Upper lobe of left lung (tissue), 6 donors: Measurements from ENCODE around the gene COL6A2. TPM values are rescaled to one million over a fixed set of nuclear protein-coding genes. Genes with fewer than 3 reads are reported as not detected.

Experiments
- ATAC-seq, 2 donors: fragments of 200-7000 bp; cut with Tn5 transposase; one replicate each; pipeline ENCODE4 v1.9.1; 2022; ENCODE audit warnings: mild to moderate bottlenecking in 2 of 2, moderate library complexity in 2 of 2; ENCODE audit not compliant: low FRiP score in 2 of 2
- DNase-seq, 2 donors: peaks; one replicate each; pipeline ENCODE4 v3.0.0-alpha.2; 2019 to 2020
- H3K27ac ChIP-seq, 4 donors: fragments of 200-600 bp; sonication (generic); one replicate each; pipeline ENCODE4 v1.5.1; 2016 to 2019
- H3K27me3 ChIP-seq, 4 donors: fragments of 200-600 bp; sonication (generic); one replicate each; pipeline ENCODE4 v1.5.1; 2017 to 2019
- H3K36me3 ChIP-seq, 4 donors: fragments of 200-600 bp; sonication (generic); one replicate each; pipeline ENCODE4 v1.5.1; 2016 to 2019
- H3K4me1 ChIP-seq, 4 donors: fragments of 200-600 bp; sonication (generic); one replicate each; pipeline ENCODE4 v1.5.1; 2018 to 2019
- H3K4me3 ChIP-seq, 4 donors: fragments of 200-600 bp; sonication (generic); one replicate each; pipeline ENCODE4 v1.5.1; 2017 to 2019; ENCODE audit warnings: mild to moderate bottlenecking in 2 of 4, moderate library complexity in 1 of 4
- H3K9me3 ChIP-seq, 4 donors: fragments of 200-600 bp; sonication (generic); one replicate each; pipeline ENCODE4 v1.5.1; 2018 to 2019
- EP300 ChIP-seq, 4 donors: sonication (generic); formaldehyde crosslinking; IDR thresholded peaks; one replicate each; pipeline ENCODE4 v1.5.1; 2017; ENCODE audit warnings: antibody characterized with exemption in 4 of 4, control low read depth in 2 of 4
- POLR2A ChIP-seq, 4 donors: fragments of 450-650 bp; IDR thresholded peaks; one replicate each; pipeline ENCODE4 v1.5.1; 2016 to 2017; ENCODE audit warnings: antibody characterized with exemption in 4 of 4, mild to moderate bottlenecking in 2 of 4
- POLR2AphosphoS5 ChIP-seq, 2 donors: sonication (generic); formaldehyde crosslinking; IDR thresholded peaks; one replicate each; pipeline ENCODE4 v1.5.1; 2017; ENCODE audit warnings: antibody characterized with exemption in 2 of 2
- WGBS, 2 donors: methylation state at CpG; one replicate each; pipeline ENCODE4 v1.1.5; 2017 to 2018; 5-methylcytosine and 5-hydroxymethylcytosine counted together
- total RNA-seq, 6 donors: library from RNA; depleted of rRNA in 4 of 6; stranded (reverse); fragments of >200 nt in 4 of 6; gene quantifications; one replicate each; pipeline versions ENCODE4 v1.1.0 to v1.2.1, GENCODE V29; 2016 to 2021
- TF ChIP-seq, protein P1 (sequence below), 6 experiments: fragments of 450-650 bp in 4 of 6; fragments of 200-600 bp in 2 of 6; sonication (generic) in 2 of 6; IDR thresholded peaks; one replicate each; pipeline ENCODE4 v1.5.1; 2016 to 2019; ENCODE audit warnings: antibody characterized with exemption in 6 of 6
- donor health status: DM: no; HTN: no; CAD: no; lungs with moderate emphysema.
- donor health status: DM: no; HTN: yes; CAD: no; lungs with severe emphysema.

The COL6A2 gene
- total RNA-seq, 6 donors from 2014 or later: 105 to 522 (median 304) TPM

- no peaks in the 10 kb centered on the region for H3K4me1 ChIP-seq
- no peak overlapping the region for H3K27ac ChIP-seq
- ATAC-seq (no peak), DNase-seq (peak; percentile 9 to 65)
- WGBS, 2 donors: 68 to 89% methylated on average over 3 to 14 of the region's 14 CpGs
- H3K36me3 ChIP-seq: peaks cover 0 to 82% (median 40%) of the 10 kb centered on the region in 4 donors
- TF ChIP-seq EP300 (IDR thresholded peaks at IDR 0.05): no peak
- no peak for TF ChIP-seq POLR2A (IDR thresholded peaks at IDR 0.05)
- TF ChIP-seq, protein P1, sequence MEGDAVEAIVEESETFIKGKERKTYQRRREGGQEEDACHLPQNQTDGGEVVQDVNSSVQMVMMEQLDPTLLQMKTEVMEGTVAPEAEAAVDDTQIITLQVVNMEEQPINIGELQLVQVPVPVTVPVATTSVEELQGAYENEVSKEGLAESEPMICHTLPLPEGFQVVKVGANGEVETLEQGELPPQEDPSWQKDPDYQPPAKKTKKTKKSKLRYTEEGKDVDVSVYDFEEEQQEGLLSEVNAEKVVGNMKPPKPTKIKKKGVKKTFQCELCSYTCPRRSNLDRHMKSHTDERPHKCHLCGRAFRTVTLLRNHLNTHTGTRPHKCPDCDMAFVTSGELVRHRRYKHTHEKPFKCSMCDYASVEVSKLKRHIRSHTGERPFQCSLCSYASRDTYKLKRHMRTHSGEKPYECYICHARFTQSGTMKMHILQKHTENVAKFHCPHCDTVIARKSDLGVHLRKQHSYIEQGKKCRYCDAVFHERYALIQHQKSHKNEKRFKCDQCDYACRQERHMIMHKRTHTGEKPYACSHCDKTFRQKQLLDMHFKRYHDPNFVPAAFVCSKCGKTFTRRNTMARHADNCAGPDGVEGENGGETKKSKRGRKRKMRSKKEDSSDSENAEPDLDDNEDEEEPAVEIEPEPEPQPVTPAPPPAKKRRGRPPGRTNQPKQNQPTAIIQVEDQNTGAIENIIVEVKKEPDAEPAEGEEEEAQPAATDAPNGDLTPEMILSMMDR (IDR thresholded peaks at IDR 0.05): no peak
- no peak for TF ChIP-seq POLR2AphosphoS5 (IDR thresholded peaks at IDR 0.05)
- H3K9me3 ChIP-seq: peaks cover 0 to 4% (median 4%) of the 10 kb centered on the region in 4 donors
- no peak overlapping the region for H3K4me3 ChIP-seq
- no peaks in the 10 kb centered on the region for H3K27me3 ChIP-seq
Measured at GRCh38 chr21:46119637-46120271, 21.8 kb downstream of the COL6A2 start.

- H3K36me3 ChIP-seq: peaks cover 0 to 83% (median 41%) of the 10 kb centered on the region in 4 donors
- H3K4me3 ChIP-seq: no peak overlapping the region
- TF ChIP-seq, protein P1 (IDR thresholded peaks at IDR 0.05): no peak
- TF ChIP-seq POLR2AphosphoS5 (IDR thresholded peaks at IDR 0.05) (no peak), EP300 (IDR thresholded peaks at IDR 0.05) (no peak), POLR2A (IDR thresholded peaks at IDR 0.05) (no peak)
- ATAC-seq (no peak), DNase-seq (peak; percentile 10 to 66)
- WGBS, 2 donors: 91 to 92% methylated on average over 15 to 24 of the region's 26 CpGs
- H3K27me3 ChIP-seq: no peaks in the 10 kb centered on the region
- H3K9me3 ChIP-seq: no peaks in the 10 kb centered on the region
- H3K4me1 ChIP-seq: no peaks in the 10 kb centered on the region
- no peak overlapping the region for H3K27ac ChIP-seq
Measured at GRCh38 chr21:46120301-46121285, 22.7 kb downstream of the COL6A2 start.

GRCh38 chr21:46121286-46122221 is 23.6 kb downstream of the COL6A2 start:
- peaks cover 0 to 82% (median 40%) of the 10 kb centered on the region in 4 donors for H3K36me3 ChIP-seq
- no peak for ATAC-seq
- no peaks in the 10 kb centered on the region for H3K27me3 ChIP-seq
- H3K27ac ChIP-seq: no peak overlapping the region
- peak; percentile 17 to 64 for DNase-seq
- TF ChIP-seq, protein P1 (IDR thresholded peaks at IDR 0.05): no peak
- TF ChIP-seq POLR2AphosphoS5 (IDR thresholded peaks at IDR 0.05) (no peak), EP300 (IDR thresholded peaks at IDR 0.05) (no peak)
- 89 to 91% methylated on average over 9 to 16 of the region's 29 CpGs for WGBS, 2 donors
- no peaks in the 10 kb centered on the region for H3K9me3 ChIP-seq
- H3K4me3 ChIP-seq: no peak overlapping the region
- no peaks in the 10 kb centered on the region for H3K4me1 ChIP-seq

DNA sequence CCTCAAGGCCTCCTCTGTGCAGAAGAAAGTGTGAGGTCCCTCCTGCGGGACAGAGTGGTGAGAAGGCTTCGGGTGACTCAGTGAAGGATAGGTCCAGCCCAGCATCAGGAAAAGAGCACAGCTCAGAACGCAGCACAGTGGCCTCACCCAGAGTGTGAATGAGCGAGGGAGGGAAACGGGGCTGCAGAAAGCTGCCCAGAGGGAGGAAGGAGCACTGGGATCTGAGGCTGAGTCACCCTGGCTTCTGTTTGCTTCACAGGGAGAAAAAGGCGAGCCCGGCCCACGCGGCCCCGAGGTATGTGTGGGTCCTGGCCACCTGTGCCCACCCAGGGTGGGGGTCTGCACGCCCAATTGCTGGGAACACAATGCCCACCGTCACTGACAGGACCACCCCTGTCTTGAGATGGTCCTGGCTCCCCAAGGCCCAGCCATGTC is 24.3 kb downstream of the COL6A2 start:
- TF ChIP-seq, protein P1 (IDR thresholded peaks at IDR 0.05): no peak
- TF ChIP-seq POLR2A (IDR thresholded peaks at IDR 0.05): no peak
- no peak for TF ChIP-seq POLR2AphosphoS5 (IDR thresholded peaks at IDR 0.05)
- TF ChIP-seq EP300 (IDR thresholded peaks at IDR 0.05): no peak
- DNase-seq (no peak), ATAC-seq (no peak)
- Histone ChIP-seq H3K27ac (no peak overlapping the region), H3K4me3 (no peak overlapping the region), H3K36me3 (peaks cover 0 to 82% (median 40%) of the 10 kb centered on the region in 4 donors), H3K4me1 (no peaks in the 10 kb centered on the region), H3K9me3 (no peaks in the 10 kb centered on the region), H3K27me3 (no peaks in the 10 kb centered on the region)
- 87 to 92% methylated on average over 10 to 12 of the region's 12 CpGs for WGBS, 2 donors
